CD4-positive, alpha-beta T cell (primary cell): ENCODE data around the gene CDC42BPA. TPM values are rescaled to one million over a fixed set of nuclear protein-coding genes. Genes with fewer than 3 reads are reported as not detected.

ENCODE experiments used
- ATAC-seq: fragments of 200-7000 bp; cut with Tn5 transposase; one replicate; pipeline ENCODE4 v1.10.0; 2022; ENCODE audit warnings: mild to moderate bottlenecking; ENCODE audit not compliant: poor library complexity
- CTCF ChIA-PET: fragments of 350-600 bp; sonication (Branson Sonifier 250); formaldehyde crosslinking; loops from one replicate; lab custom pipeline; 2021; ENCODE audit warnings: antibody characterized with exemption, inconsistent platforms; lab: Charles Lee
- POLR2A ChIA-PET: fragments of 350-600 bp; sonication (Branson Sonifier 250); formaldehyde crosslinking; loops from one replicate; lab custom pipeline; 2021; ENCODE audit warnings: antibody characterized with exemption, inconsistent platforms; lab: Charles Lee
- DNase-seq, 14 experiments: peaks; one replicate each; pipeline ENCODE4 v3.0.0-alpha.2; 2013 to 2020; ENCODE audit warnings: mixed read lengths in 2 of 14
- H3K27ac ChIP-seq, 2 donors: one replicate each; pipeline versions ENCODE4 v1.5.1 to v1.7.0; 2013; ENCODE audit warnings: low read length in 2 of 2, low read depth in 1 of 2, mild to moderate bottlenecking in 1 of 2
- H3K27me3 ChIP-seq, 2 experiments: 1 replicate in 1 of 2; 2 replicates in 1 of 2; pipeline versions ENCODE4 v1.6.1 to v1.7.0; 2013; ENCODE audit warnings: low read length in 2 of 2, control low read depth in 1 of 2, mild to moderate bottlenecking in 1 of 2, moderate library complexity in 1 of 2; ENCODE audit not compliant: insufficient read depth in 2 of 2, control insufficient read depth in 1 of 2
- H3K36me3 ChIP-seq: one replicate; pipeline ENCODE4 v1.6.1; 2013; ENCODE audit warnings: low read length, control low read depth; ENCODE audit not compliant: insufficient read depth
- H3K4me1 ChIP-seq: one replicate; pipeline ENCODE4 v1.6.1; 2013; ENCODE audit warnings: low read length, control low read depth; ENCODE audit not compliant: insufficient read depth
- H3K4me3 ChIP-seq: one replicate; pipeline ENCODE4 v1.5.1; 2013; ENCODE audit warnings: mild to moderate bottlenecking, low read length, moderate library complexity
- H3K9me3 ChIP-seq, 2 experiments: 1 replicate in 1 of 2; 2 replicates in 1 of 2; pipeline versions ENCODE4 v1.6.1 to v1.7.0; 2013; ENCODE audit warnings: low read length in 2 of 2, mild to moderate bottlenecking in 2 of 2, control low read depth in 1 of 2, moderate library complexity in 1 of 2; ENCODE audit not compliant: control insufficient read depth in 1 of 2, insufficient read depth in 1 of 2
- H3K27ac Mint-ChIP-seq: one replicate; pipeline ENCODE4 v1.8.0; 2020; ENCODE audit warnings: mixed read lengths
- H3K27me3 Mint-ChIP-seq: one replicate; pipeline ENCODE4 v1.8.0; 2021; ENCODE audit warnings: mixed read lengths
- H3K36me3 Mint-ChIP-seq: one replicate; pipeline ENCODE4 v1.8.0; 2021; ENCODE audit warnings: low read depth, mixed read lengths
- H3K4me1 Mint-ChIP-seq: one replicate; pipeline ENCODE4 v1.8.0; 2021; ENCODE audit warnings: low read depth, mixed read lengths
- H3K4me3 Mint-ChIP-seq: one replicate; pipeline ENCODE4 v1.8.0; 2020; ENCODE audit warnings: mild to moderate bottlenecking, mixed read lengths
- H3K9me3 Mint-ChIP-seq: one replicate; pipeline ENCODE4 v1.8.0; 2020; ENCODE audit warnings: mixed read lengths
- CTCF ChIP-seq: fragments of 200-600 bp; IDR thresholded peaks from one replicate; pipeline ENCODE4 v1.8.0; 2022; ENCODE audit warnings: antibody characterized with exemption, mild to moderate bottlenecking
- intact Hi-C, 2 experiments: fragments of 100-400 bp; cut with DNase I in 1 of 2; cut with micrococcal nuclease in 1 of 2; formaldehyde crosslinking; loops; one replicate each; pipeline versions ENCODE4 v1.15.1 to v1.9.0; 2023 to 2025; cut with DNase I, micrococcal nuclease
- total RNA-seq, 174 experiments: library from RNA in 2 of 174; stranded (reverse) in 2 of 174; gene quantifications; one replicate each; pipeline ENCODE4 v1.2.3 and lab custom pipeline; 2021 to 2026

Gene CDC42BPA
- total RNA-seq, 2 experiments from 2014 or later: 2.2 to 3.0 TPM

GRCh38 chr1:226951286-226952117 lies 366.8 kb downstream of the CDC42BPA start:
- peaks cover 3% of the 10 kb centered on the region for H3K9me3 Mint-ChIP-seq
- peaks cover 55% of the 10 kb centered on the region for H3K4me1 Mint-ChIP-seq
- no peak overlapping the region for H3K27ac Mint-ChIP-seq
- Histone ChIP-seq H3K4me1 (peaks cover 4% of the 10 kb centered on the region), H3K27me3 (no peaks in the 10 kb centered on the region), H3K36me3 (peaks cover 5% of the 10 kb centered on the region), H3K9me3 (peaks cover 0 to 19% of the 10 kb centered on the region in 2 experiments), H3K27ac (no peak overlapping the region), H3K4me3 (no peak overlapping the region)
- H3K4me3 Mint-ChIP-seq: no peak overlapping the region
- intact Hi-C loops: no loop called here
- no peaks in the 10 kb centered on the region for H3K27me3 Mint-ChIP-seq
- no peak for TF ChIP-seq CTCF
- DNase-seq: no peak
- peaks cover 36% of the 10 kb centered on the region for H3K36me3 Mint-ChIP-seq
- no peak for ATAC-seq
- CTCF ChIA-PET: no interaction called here
- POLR2A ChIA-PET: interaction anchor here (3.0 kb wide), 1 partner anchor 12 kb away, joined by 24 read pairs; the partner anchor contains the start of gene COQ8A

- Histone ChIP-seq H3K36me3 (peaks cover 5% of the 10 kb centered on the region), H3K4me1 (peaks cover 10% of the 10 kb centered on the region), H3K4me3 (no peak overlapping the region), H3K27ac (no peak overlapping the region), H3K9me3 (peaks cover 0 to 16% of the 10 kb centered on the region in 2 experiments), H3K27me3 (no peaks in the 10 kb centered on the region)
- Mint-ChIP-seq H3K36me3 (peaks cover 36% of the 10 kb centered on the region), H3K4me3 (no peak overlapping the region), H3K27ac (no peak overlapping the region), H3K4me1 (peaks cover 60% of the 10 kb centered on the region), H3K27me3 (no peaks in the 10 kb centered on the region), H3K9me3 (peaks cover 3% of the 10 kb centered on the region)
- TF ChIP-seq CTCF: no peak
- ATAC-seq: no peak
- intact Hi-C loops: no loop called here
- ChIA-PET POLR2A (interaction anchor here (3.0 kb wide), 1 partner anchor 11 kb away, joined by 24 read pairs; the partner anchor contains the start of gene COQ8A), CTCF (no interaction called here)
- no peak for DNase-seq
Measured at GRCh38 chr1:226950871-226951270, 367.4 kb downstream of the CDC42BPA start.

GRCh38 chr1:226950316-226950715 lies 368.0 kb downstream of the CDC42BPA start:
- Histone ChIP-seq H3K4me3 (no peak overlapping the region), H3K27ac (no peak overlapping the region), H3K4me1 (peaks cover 11% of the 10 kb centered on the region), H3K36me3 (peaks cover 5% of the 10 kb centered on the region), H3K9me3 (peaks cover 0 to 11% of the 10 kb centered on the region in 2 experiments), H3K27me3 (no peaks in the 10 kb centered on the region)
- Mint-ChIP-seq H3K9me3 (peaks cover 3% of the 10 kb centered on the region), H3K27ac (no peak overlapping the region), H3K36me3 (peaks cover 36% of the 10 kb centered on the region), H3K4me1 (peaks cover 66% of the 10 kb centered on the region), H3K27me3 (no peaks in the 10 kb centered on the region), H3K4me3 (no peak overlapping the region)
- intact Hi-C loops: no loop called here
- TF ChIP-seq CTCF: no peak
- ChIA-PET POLR2A (interaction anchor here (3.0 kb wide), 1 partner anchor 10 kb away, joined by 24 read pairs; the partner anchor contains the start of gene COQ8A), CTCF (no interaction called here)
- no peak for ATAC-seq
- DNase-seq: no peak
